ENCODE data around the gene MAPK4.

The MAPK4 gene

GRCh38 chr18:50662177-50662576, 102.3 kb downstream of the MAPK4 start:
- H3K27ac Mint-ChIP-seq, result no peak overlapping the region
- H3K4me1 Mint-ChIP-seq, result no peaks in the 10 kb centered on the region
- no peak for DNase-seq
- no peak for ATAC-seq
- H3K9me3 Mint-ChIP-seq, result no peaks in the 10 kb centered on the region
- no peaks in the 10 kb centered on the region for H3K36me3 Mint-ChIP-seq (ENCODE audit: low read depth)
- H3K27me3 Mint-ChIP-seq, result no peaks in the 10 kb centered on the region
- H3K4me3 Mint-ChIP-seq, result no peak overlapping the region

GRCh38 chr18:50662775-50663383, 103.0 kb downstream of the MAPK4 start:
- Mint-ChIP-seq H3K36me3 (ENCODE audit: low read depth) (no peaks in the 10 kb centered on the region), H3K27ac (no peak overlapping the region), H3K4me3 (no peak overlapping the region), H3K9me3 (no peaks in the 10 kb centered on the region), H3K27me3 (no peaks in the 10 kb centered on the region), H3K4me1 (no peaks in the 10 kb centered on the region)
- ATAC-seq, result no peak
- DNase-seq, result no peak

- ATAC-seq, result no peak
- no peak overlapping the region for H3K4me3 Mint-ChIP-seq
- no peaks in the 10 kb centered on the region for H3K36me3 Mint-ChIP-seq (ENCODE audit: low read depth)
- no peaks in the 10 kb centered on the region for H3K27me3 Mint-ChIP-seq
- no peaks in the 10 kb centered on the region for H3K4me1 Mint-ChIP-seq
- no peak for DNase-seq
- no peaks in the 10 kb centered on the region for H3K9me3 Mint-ChIP-seq
- no peak overlapping the region for H3K27ac Mint-ChIP-seq
Observed at GRCh38 chr18:50663626-50664441, 103.9 kb downstream of the MAPK4 start.

- no peak for ATAC-seq
- no peak for DNase-seq
- Mint-ChIP-seq H3K27me3 (no peaks in the 10 kb centered on the region), H3K27ac (no peak overlapping the region), H3K9me3 (no peaks in the 10 kb centered on the region), H3K36me3 (ENCODE audit: low read depth) (no peaks in the 10 kb centered on the region), H3K4me1 (no peaks in the 10 kb centered on the region), H3K4me3 (no peak overlapping the region)
Observed at GRCh38 chr18:50665015-50665414, 105.1 kb downstream of the MAPK4 start.

GRCh38 chr18:50665519-50665918, 105.6 kb downstream of the MAPK4 start:
- ATAC-seq (no peak), DNase-seq (no peak)
- H3K4me3 Mint-ChIP-seq, result no peak overlapping the region
- no peaks in the 10 kb centered on the region for H3K4me1 Mint-ChIP-seq
- no peak overlapping the region for H3K27ac Mint-ChIP-seq
- H3K27me3 Mint-ChIP-seq, result no peaks in the 10 kb centered on the region
- no peaks in the 10 kb centered on the region for H3K9me3 Mint-ChIP-seq
- no peaks in the 10 kb centered on the region for H3K36me3 Mint-ChIP-seq (ENCODE audit: low read depth)

- Mint-ChIP-seq H3K4me3 (no peak overlapping the region), H3K4me1 (no peaks in the 10 kb centered on the region), H3K9me3 (no peaks in the 10 kb centered on the region), H3K27ac (no peak overlapping the region), H3K36me3 (ENCODE audit: low read depth) (no peaks in the 10 kb centered on the region), H3K27me3 (no peaks in the 10 kb centered on the region)
- ATAC-seq (no peak), DNase-seq (no peak)
Observed at GRCh38 chr18:50666536-50666935, 106.6 kb downstream of the MAPK4 start.

- no peaks in the 10 kb centered on the region for H3K9me3 Mint-ChIP-seq
- H3K27ac Mint-ChIP-seq, result no peak overlapping the region
- no peak for ATAC-seq
- H3K4me1 Mint-ChIP-seq, result no peaks in the 10 kb centered on the region
- H3K27me3 Mint-ChIP-seq, result no peaks in the 10 kb centered on the region
- DNase-seq, result no peak
- no peak overlapping the region for H3K4me3 Mint-ChIP-seq
- no peaks in the 10 kb centered on the region for H3K36me3 Mint-ChIP-seq (ENCODE audit: low read depth)
Observed at GRCh38 chr18:50671376-50671775, 111.5 kb downstream of the MAPK4 start.

DNA sequence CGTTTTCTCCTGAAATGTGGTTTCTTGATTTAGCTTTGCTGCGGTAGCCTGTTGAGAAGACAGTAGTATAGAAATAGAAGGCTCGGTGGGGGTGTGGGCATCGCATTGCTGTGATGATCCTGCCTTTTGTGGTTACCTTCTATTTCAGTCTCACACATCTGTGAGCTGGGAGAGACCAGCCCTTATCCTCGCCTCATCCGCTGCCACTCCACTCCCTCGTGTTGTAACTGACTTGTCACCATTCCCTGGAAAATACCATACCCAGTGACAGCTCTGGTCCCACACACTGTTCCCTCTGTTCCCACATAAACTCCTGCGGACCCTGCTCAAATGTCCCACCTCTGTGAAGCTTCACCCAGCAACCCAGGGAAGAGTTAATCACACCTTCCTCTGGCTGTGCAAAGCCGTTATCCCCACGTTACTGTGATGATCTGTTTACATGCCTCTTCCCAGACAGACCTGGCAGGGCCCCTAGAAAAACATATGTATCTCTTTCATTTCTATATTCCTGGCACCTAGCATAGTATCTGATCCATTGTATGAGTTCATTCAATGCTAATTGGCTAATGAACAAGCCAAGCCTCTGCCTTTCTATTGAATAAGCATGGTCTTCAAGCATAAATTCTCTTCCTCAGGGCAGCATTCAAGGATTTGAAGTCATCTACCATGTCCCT, 114.6 kb downstream of the MAPK4 start:
- DNase-seq, result no peak
- Mint-ChIP-seq H3K36me3 (ENCODE audit: low read depth) (no peaks in the 10 kb centered on the region), H3K4me3 (no peak overlapping the region), H3K4me1 (no peaks in the 10 kb centered on the region), H3K27ac (no peak overlapping the region), H3K27me3 (no peaks in the 10 kb centered on the region), H3K9me3 (no peaks in the 10 kb centered on the region)
- no peak for ATAC-seq

DNA sequence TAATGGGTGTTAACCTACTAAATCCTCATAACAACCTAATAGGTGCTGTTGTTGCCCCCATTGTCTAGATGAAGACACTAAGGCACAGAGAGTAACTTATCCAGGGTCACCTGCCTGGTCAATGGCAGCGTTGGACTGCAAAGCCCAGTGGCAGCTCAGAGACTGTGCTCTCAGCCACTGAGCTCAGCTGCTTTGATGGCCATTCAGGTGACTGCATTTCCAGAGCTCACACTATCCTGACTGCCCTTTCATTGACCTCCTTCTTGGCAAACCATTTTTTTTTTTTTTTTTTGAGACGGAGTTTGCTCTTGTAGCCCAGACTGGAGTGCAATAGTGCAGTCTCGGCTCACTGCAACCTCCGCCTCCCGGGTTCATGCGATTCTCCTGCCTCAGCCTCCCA, 115.2 kb downstream of the MAPK4 start:
- Mint-ChIP-seq H3K4me3 (no peak overlapping the region), H3K9me3 (no peaks in the 10 kb centered on the region), H3K27ac (no peak overlapping the region), H3K36me3 (ENCODE audit: low read depth) (no peaks in the 10 kb centered on the region), H3K27me3 (no peaks in the 10 kb centered on the region), H3K4me1 (no peaks in the 10 kb centered on the region)
- DNase-seq (no peak), ATAC-seq (no peak)

DNA sequence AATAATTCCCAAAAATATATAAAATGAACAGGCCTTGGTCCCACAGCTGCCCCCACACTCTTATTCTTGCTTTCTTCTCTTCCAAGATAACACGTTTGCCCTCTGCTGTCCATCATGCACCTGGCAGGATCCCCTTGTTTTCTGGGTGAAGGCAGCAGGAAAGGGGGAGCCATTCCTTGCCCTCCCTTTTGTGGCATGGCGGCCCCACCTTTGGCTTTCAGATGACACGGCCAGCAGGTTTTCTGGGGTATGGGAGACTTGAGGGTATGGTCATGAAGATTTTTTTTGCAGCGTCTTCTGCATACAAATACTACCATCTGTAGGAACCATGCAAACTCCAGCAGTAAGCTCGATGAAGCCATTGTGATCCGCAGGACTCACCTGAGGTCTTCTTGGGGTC, 118.8 kb downstream of the MAPK4 start:
- Mint-ChIP-seq H3K27me3 (peaks cover 3% of the 10 kb centered on the region), H3K9me3 (no peaks in the 10 kb centered on the region), H3K36me3 (ENCODE audit: low read depth) (no peaks in the 10 kb centered on the region), H3K4me1 (no peaks in the 10 kb centered on the region), H3K27ac (no peak overlapping the region), H3K4me3 (no peak overlapping the region)
- ATAC-seq (no peak), DNase-seq (no peak)

DNA sequence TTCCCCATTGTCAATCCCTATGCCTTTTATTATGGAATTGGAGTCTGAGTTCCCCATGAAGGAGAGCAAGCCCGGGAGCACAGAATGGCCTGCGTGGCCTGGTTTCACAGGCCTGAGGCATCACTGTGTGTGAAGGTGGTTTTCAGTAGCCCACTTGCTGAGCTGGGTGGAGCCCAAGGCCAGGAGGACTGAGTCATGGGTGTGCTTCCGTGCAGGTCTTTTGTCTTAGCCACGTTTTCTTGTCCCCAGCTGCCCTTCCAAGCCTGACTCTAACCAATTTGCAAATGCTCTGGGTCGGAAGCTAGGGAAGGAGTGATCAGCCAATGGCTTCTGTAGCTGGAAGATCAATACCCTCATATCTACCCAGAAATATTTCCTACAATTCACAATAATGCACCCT, 119.2 kb downstream of the MAPK4 start:
- Mint-ChIP-seq H3K9me3 (no peaks in the 10 kb centered on the region), H3K27me3 (peaks cover 3% of the 10 kb centered on the region), H3K27ac (no peak overlapping the region), H3K4me1 (no peaks in the 10 kb centered on the region), H3K36me3 (ENCODE audit: low read depth) (no peaks in the 10 kb centered on the region), H3K4me3 (no peak overlapping the region)
- ATAC-seq (no peak), DNase-seq (no peak)

DNA sequence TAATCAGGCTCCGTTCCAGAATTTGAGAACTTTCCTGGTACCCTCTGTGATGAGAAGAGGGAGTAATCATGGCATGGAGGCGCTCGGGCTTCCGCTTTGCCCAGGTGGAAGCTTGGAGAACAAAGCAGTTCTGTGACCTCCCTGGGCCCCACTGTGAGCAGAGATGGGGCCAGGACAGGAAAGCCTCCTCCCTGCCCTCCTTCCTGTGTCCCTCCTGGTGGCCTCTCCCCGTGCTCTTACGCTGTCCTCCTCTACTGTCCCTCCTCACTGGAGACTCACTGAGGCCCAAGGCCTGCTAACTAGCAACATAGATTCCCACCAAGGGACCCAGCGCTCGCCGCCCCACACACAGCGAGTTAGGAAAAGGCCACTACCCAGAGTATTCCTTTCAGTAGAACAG, 119.8 kb downstream of the MAPK4 start:
- DNase-seq (no peak), ATAC-seq (no peak)
- Mint-ChIP-seq H3K27ac (no peak overlapping the region), H3K4me1 (no peaks in the 10 kb centered on the region), H3K36me3 (ENCODE audit: low read depth) (no peaks in the 10 kb centered on the region), H3K4me3 (no peak overlapping the region), H3K27me3 (peaks cover 3% of the 10 kb centered on the region), H3K9me3 (no peaks in the 10 kb centered on the region)

GRCh38 chr18:50680966-50681365, 121.1 kb downstream of the MAPK4 start:
- Mint-ChIP-seq H3K36me3 (ENCODE audit: low read depth) (no peaks in the 10 kb centered on the region), H3K4me1 (no peaks in the 10 kb centered on the region), H3K27me3 (peaks cover 3% of the 10 kb centered on the region), H3K27ac (no peak overlapping the region), H3K9me3 (no peaks in the 10 kb centered on the region), H3K4me3 (no peak overlapping the region)
- no peak for DNase-seq
- ATAC-seq, result no peak

DNA sequence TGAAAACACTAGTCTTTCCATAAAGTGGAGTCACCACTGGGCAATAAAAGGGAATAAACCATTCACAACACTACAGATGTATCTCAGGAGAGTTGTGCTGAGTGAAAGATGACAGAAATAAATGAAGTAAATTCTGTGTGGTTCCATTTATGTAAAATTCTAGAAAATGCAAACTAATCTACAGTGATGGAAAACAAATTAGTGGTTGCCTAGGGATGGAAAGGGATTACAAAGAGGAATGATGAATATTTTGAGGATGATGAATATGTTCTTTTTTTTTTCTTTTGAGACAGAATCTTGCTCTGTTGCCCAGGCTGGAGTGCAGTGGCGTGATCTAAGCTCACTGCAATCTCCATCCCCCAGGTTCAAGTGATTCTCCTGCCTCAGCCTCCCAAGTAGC, 123.0 kb downstream of the MAPK4 start:
- peaks cover 3% of the 10 kb centered on the region for H3K27me3 Mint-ChIP-seq
- H3K9me3 Mint-ChIP-seq, result no peaks in the 10 kb centered on the region
- DNase-seq (no peak), ATAC-seq (no peak)
- H3K4me3 Mint-ChIP-seq, result no peak overlapping the region
- no peaks in the 10 kb centered on the region for H3K4me1 Mint-ChIP-seq
- no peaks in the 10 kb centered on the region for H3K36me3 Mint-ChIP-seq (ENCODE audit: low read depth)
- H3K27ac Mint-ChIP-seq, result no peak overlapping the region

- H3K36me3 Mint-ChIP-seq (ENCODE audit: low read depth), result no peaks in the 10 kb centered on the region
- no peaks in the 10 kb centered on the region for H3K9me3 Mint-ChIP-seq
- no peak overlapping the region for H3K4me3 Mint-ChIP-seq
- no peak overlapping the region for H3K27ac Mint-ChIP-seq
- DNase-seq (no peak), ATAC-seq (no peak)
- no peaks in the 10 kb centered on the region for H3K4me1 Mint-ChIP-seq
- peaks cover 3% of the 10 kb centered on the region for H3K27me3 Mint-ChIP-seq
Observed at GRCh38 chr18:50686409-50686808, 126.5 kb downstream of the MAPK4 start.
